ENCODE results near the gene MCU.

GRCh38 chr10:72924351-72924750, 232.4 kb downstream of the MCU start:
- no peak for TF ChIP-seq CTCF (IDR thresholded peaks at IDR 0.05 in 2 of 3, conservative IDR thresholded peaks at IDR 0.05 in 1 of 3; ENCODE audit: borderline replicate concordance in 1 of 3, insufficient read depth in 1 of 3, low read depth in 2 of 3, low read length in 2 of 3)
- TF ChIP-seq ZFX (IDR thresholded peaks at IDR 0.05) = no peak
- no peak for TF ChIP-seq SIN3A (IDR thresholded peaks at IDR 0.05; ENCODE audit: low read depth)
- TF ChIP-seq POLR2A (IDR thresholded peaks at IDR 0.05; ENCODE audit: borderline replicate concordance, extremely low read depth, insufficient read depth, insufficient read length) = no peak
- TF ChIP-seq EZH2 (IDR thresholded peaks at IDR 0.05) = no peak

Measured in HCT116 (cell line).